Tibial nerve (tissue), 4 donors: Measurements from ENCODE around the gene CACNA1E. TPM values are rescaled to one million over a fixed set of nuclear protein-coding genes. Genes with fewer than 3 reads are reported as not detected.

Source experiments
- DNase-seq, 2 donors: peaks; one replicate each; pipeline ENCODE4 v3.0.0-alpha.2; 2019; ENCODE audit warnings: low spot score in 2 of 2
- H3K27ac ChIP-seq, 4 donors: fragments of 200-600 bp; sonication (generic) in 3 of 4; one replicate each; pipeline ENCODE4 v1.5.1; 2017 to 2019; ENCODE audit warnings: mild to moderate bottlenecking in 1 of 4
- H3K27me3 ChIP-seq, 2 donors: fragments of 200-600 bp; sonication (generic) in 1 of 2; one replicate each; pipeline versions ENCODE4 v1.5.1 to v1.6.0; 2017 to 2019
- H3K36me3 ChIP-seq, 3 donors: fragments of 200-600 bp; sonication (generic); one replicate each; pipeline ENCODE4 v1.5.1; 2018 to 2019
- H3K4me1 ChIP-seq, 4 donors: fragments of 200-600 bp; sonication (generic) in 3 of 4; one replicate each; pipeline ENCODE4 v1.5.1; 2017 to 2019
- H3K4me3 ChIP-seq, 4 donors: fragments of 200-600 bp; sonication (generic) in 3 of 4; one replicate each; pipeline ENCODE4 v1.5.1; 2017 to 2019; ENCODE audit warnings: mild to moderate bottlenecking in 1 of 4, moderate library complexity in 1 of 4
- H3K9me3 ChIP-seq, 4 donors: fragments of 200-600 bp; sonication (generic) in 3 of 4; one replicate each; pipeline ENCODE4 v1.5.1; 2017 to 2019
- CTCF ChIP-seq, 5 experiments: fragments of 200-600 bp in 3 of 5; fragments of 450-650 bp in 2 of 5; sonication (generic) in 3 of 5; IDR thresholded peaks; one replicate each; pipeline ENCODE4 v1.5.1; 2016 to 2019; ENCODE audit warnings: antibody characterized with exemption in 5 of 5, mild to moderate bottlenecking in 3 of 5, moderate library complexity in 2 of 5
- EP300 ChIP-seq, 2 donors: sonication (generic); formaldehyde crosslinking; IDR thresholded peaks; one replicate each; pipeline ENCODE4 v1.6.1; 2017; ENCODE audit warnings: antibody characterized with exemption in 2 of 2, mild to moderate bottlenecking in 1 of 2
- POLR2A ChIP-seq, 2 donors: fragments of 450-650 bp; IDR thresholded peaks; one replicate each; pipeline ENCODE4 v1.6.1; 2017; ENCODE audit warnings: antibody characterized with exemption in 2 of 2, mild to moderate bottlenecking in 2 of 2, moderate library complexity in 2 of 2
- WGBS, 2 donors: methylation state at CpG; one replicate each; pipeline ENCODE4 v1.1.5; 2018; 5-methylcytosine and 5-hydroxymethylcytosine counted together
- total RNA-seq, 4 donors: library from RNA; depleted of rRNA; stranded (reverse); fragments of >200 nt; gene quantifications; one replicate each; pipeline ENCODE4 v1.1.0, GENCODE V29; 2016

CACNA1E gene
- total RNA-seq, 4 donors from 2014 or later = not detected

- WGBS, 2 donors = 46 to 48% methylated on average over 5 of the region's 5 CpGs
These were observed 176.1 kb downstream of the CACNA1E start for GRCh38 chr1:181659321-181659957.

GRCh38 chr1:181660621-181661020 lies 177.3 kb downstream of the CACNA1E start:
- Histone ChIP-seq H3K4me3 (no peak overlapping the region), H3K4me1 (no peaks in the 10 kb centered on the region), H3K36me3 (no peaks in the 10 kb centered on the region), H3K27ac (no peak overlapping the region), H3K27me3 (no peaks in the 10 kb centered on the region), H3K9me3 (peaks cover 0 to 5% (median 0%) of the 10 kb centered on the region in 4 donors)
- 89 to 93% methylated on average over 3 of the region's 3 CpGs for WGBS, 2 donors
- TF ChIP-seq EP300 (IDR thresholded peaks at IDR 0.05) (no peak), CTCF (IDR thresholded peaks at IDR 0.05) (no peak), POLR2A (IDR thresholded peaks at IDR 0.05) (no peak)
- DNase-seq = no peak

More at GRCh38 chr1:181659321-181659957, 176.1 kb downstream of the CACNA1E start:
- H3K27ac ChIP-seq = no peak overlapping the region
- H3K27me3 ChIP-seq = no peaks in the 10 kb centered on the region
- H3K4me1 ChIP-seq = no peaks in the 10 kb centered on the region
- TF ChIP-seq CTCF (IDR thresholded peaks at IDR 0.05) (no peak), EP300 (IDR thresholded peaks at IDR 0.05) (no peak), POLR2A (IDR thresholded peaks at IDR 0.05) (no peak)
- DNase-seq = no peak
- H3K9me3 ChIP-seq = peaks cover 0 to 6% (median under 1%) of the 10 kb centered on the region in 4 donors
- H3K36me3 ChIP-seq = no peaks in the 10 kb centered on the region
- H3K4me3 ChIP-seq = no peak overlapping the region

GRCh38 chr1:181661569-181661968 lies 178.3 kb downstream of the CACNA1E start:
- TF ChIP-seq POLR2A (IDR thresholded peaks at IDR 0.05) = no peak
- no peak for TF ChIP-seq EP300 (IDR thresholded peaks at IDR 0.05)
- no peak for TF ChIP-seq CTCF (IDR thresholded peaks at IDR 0.05)
- Histone ChIP-seq H3K4me3 (no peak overlapping the region), H3K27ac (no peak overlapping the region), H3K36me3 (no peaks in the 10 kb centered on the region), H3K9me3 (no peaks in the 10 kb centered on the region), H3K4me1 (no peaks in the 10 kb centered on the region), H3K27me3 (no peaks in the 10 kb centered on the region)
- DNase-seq = no peak
- 84 to 88% methylated on average over 1 of the region's 1 CpG for WGBS, 2 donors

- H3K4me3 ChIP-seq = no peak overlapping the region
- TF ChIP-seq POLR2A (IDR thresholded peaks at IDR 0.05) (no peak), CTCF (IDR thresholded peaks at IDR 0.05) (no peak), EP300 (IDR thresholded peaks at IDR 0.05) (no peak)
- DNase-seq = no peak
- H3K27ac ChIP-seq = no peak overlapping the region
- H3K9me3 ChIP-seq = no peaks in the 10 kb centered on the region
- H3K4me1 ChIP-seq = no peaks in the 10 kb centered on the region
- no peaks in the 10 kb centered on the region for H3K36me3 ChIP-seq
- H3K27me3 ChIP-seq = no peaks in the 10 kb centered on the region
These were observed 179.3 kb downstream of the CACNA1E start for GRCh38 chr1:181662606-181663005.

- no peak overlapping the region for H3K4me3 ChIP-seq
- H3K4me1 ChIP-seq = no peaks in the 10 kb centered on the region
- no peak for TF ChIP-seq EP300 (IDR thresholded peaks at IDR 0.05)
- no peak for TF ChIP-seq POLR2A (IDR thresholded peaks at IDR 0.05)
- no peak for TF ChIP-seq CTCF (IDR thresholded peaks at IDR 0.05)
- H3K27ac ChIP-seq = no peak overlapping the region
- DNase-seq = no peak
- no peaks in the 10 kb centered on the region for H3K36me3 ChIP-seq
- WGBS, 2 donors = 72 to 82% methylated on average over 2 of the region's 2 CpGs
- H3K9me3 ChIP-seq = no peaks in the 10 kb centered on the region
- H3K27me3 ChIP-seq = no peaks in the 10 kb centered on the region
These were observed 181.2 kb downstream of the CACNA1E start for GRCh38 chr1:181664543-181664942.
